Spleen (tissue), 11 donors: ENCODE results near the gene SLC34A3. TPM values are rescaled to one million over a fixed set of nuclear protein-coding genes. Genes with fewer than 3 reads are reported as not detected.
"Not testable (repeated sequence)": the region's sequence is repeated elsewhere in the genome, so short reads cannot be mapped to it uniquely, and the experiment has no call there.

Experiments used
- DNase-seq: peaks from one replicate; pipeline ENCODE4 v3.0.0-alpha.2; 2020
- H3K27ac ChIP-seq, 8 donors: fragments of 200-600 bp; sonication (generic) in 7 of 8; 1 replicate in 4 of 8; 2 replicates in 4 of 8; pipeline versions ENCODE4 v1.5.0 to v1.8.0; 2016 to 2021; ENCODE audit warnings: inconsistent platforms in 4 of 8, mild to moderate bottlenecking in 4 of 8, moderate library complexity in 1 of 8
- H3K27me3 ChIP-seq, 7 donors: fragments of 200-600 bp; sonication (generic) in 6 of 7; replicated peaks in 1 of 7; 1 replicate in 4 of 7; 2 replicates in 3 of 7; pipeline versions ENCODE4 v1.5.0 to v1.8.0; 2016 to 2021; ENCODE audit warnings: inconsistent platforms in 3 of 7, mild to moderate bottlenecking in 1 of 7
- H3K36me3 ChIP-seq, 6 donors: fragments of 200-600 bp; sonication (generic) in 5 of 6; 1 replicate in 4 of 6; 2 replicates in 2 of 6; pipeline versions ENCODE4 v1.5.0 to v1.8.0; 2016 to 2021; ENCODE audit warnings: inconsistent platforms in 2 of 6
- H3K4me1 ChIP-seq, 6 donors: fragments of 200-600 bp; sonication (generic) in 5 of 6; 1 replicate in 3 of 6; 2 replicates in 3 of 6; pipeline versions ENCODE4 v1.5.0 to v1.8.0; 2016 to 2021; ENCODE audit warnings: inconsistent platforms in 3 of 6
- H3K4me3 ChIP-seq, 8 donors: fragments of 200-600 bp; sonication (generic) in 7 of 8; 1 replicate in 4 of 8; 2 replicates in 4 of 8; pipeline versions ENCODE4 v1.5.0 to v1.8.0; 2016 to 2021; ENCODE audit warnings: inconsistent platforms in 4 of 8, mild to moderate bottlenecking in 4 of 8, moderate library complexity in 2 of 8
- H3K9me3 ChIP-seq, 8 donors: fragments of 200-600 bp; sonication (generic) in 7 of 8; 1 replicate in 4 of 8; 2 replicates in 4 of 8; pipeline versions ENCODE4 v1.5.0 to v1.8.0; 2016 to 2021; ENCODE audit warnings: inconsistent platforms in 4 of 8
- CTCF ChIP-seq, 11 experiments: fragments of 200-600 bp in 7 of 11; fragments of 450-650 bp in 4 of 11; sonication (generic) in 4 of 11; IDR thresholded peaks in 8 of 11; conservative IDR thresholded peaks in 3 of 11; 1 replicate in 7 of 11; 2 replicates in 4 of 11; pipeline versions ENCODE4 v1.4.0 to v1.8.0; 2016 to 2021; ENCODE audit warnings: antibody characterized with exemption in 11 of 11, inconsistent platforms in 4 of 11, mild to moderate bottlenecking in 1 of 11
- POLR2A ChIP-seq, 3 donors: fragments of 450-650 bp; IDR thresholded peaks; one replicate each; pipeline ENCODE4 v1.5.1; 2017; ENCODE audit warnings: antibody characterized with exemption in 3 of 3, mild to moderate bottlenecking in 1 of 3
- POLR2AphosphoS5 ChIP-seq, 3 donors: sonication (generic); formaldehyde crosslinking; IDR thresholded peaks; one replicate each; pipeline ENCODE4 v1.5.1; 2017; ENCODE audit warnings: antibody characterized with exemption in 3 of 3
- WGBS, 5 donors: extraction: QIAGEN DNeasy Blood & Tissue Kit in 3 of 5; methylation state at CpG; one replicate each; pipeline versions ENCODE4 v1.1.5 to v1.1.7; 2013 to 2018; 5-methylcytosine and 5-hydroxymethylcytosine counted together
- intact Hi-C: fragments of 100-400 bp; cut with DNase I; formaldehyde crosslinking; loops from one replicate; pipeline ENCODE4 v1.15.0; 2023; ENCODE audit warnings: low total_unique reads
- polyA plus RNA-seq, 3 donors: library from polyadenylated mRNA; stranded (reverse); fragments of 200-250 nt; gene quantifications; one replicate each; pipeline ENCODE4 v1.2.1, GENCODE V29; 2013
- total RNA-seq, 7 donors: library from RNA; depleted of rRNA in 3 of 7; stranded (reverse); fragments of >200 nt in 3 of 7; fragmentation: NEBNext Ultra II Directional in 4 of 7; extraction: Animal tissue kit (Norgen Biotek cat#: 25700) in 4 of 7; gene quantifications; one replicate each; pipeline versions ENCODE4 v1.1.0 to v1.2.1, GENCODE V29; 2016 to 2021
- donor health status: healthy with polysubstance abuse.
- donor health status: DM: no; HTN: no; CAD: no; lungs with moderate emphysema.
- donor health status: DM: no; HTN: no; CAD: no.
- donor health status: Bipolar disorder and iron deficiency.
- donor health status: healthy.
- donor health status: DM: no; HTN: no; CAD: no.
- donor health status: DM: yes; HTN: yes; CAD: no.

The SLC34A3 gene
- total and polyA plus RNA-seq, 10 donors = not detected

- Histone ChIP-seq H3K36me3 (peaks cover 0 to 38% (median 22%) of the 10 kb centered on the region in 6 donors), H3K4me1 (peaks cover 9 to 56% (median 31%) of the 10 kb centered on the region in 6 donors), H3K9me3 (no peaks in the 10 kb centered on the region), H3K27me3 (no peaks in the 10 kb centered on the region), H3K27ac (peak overlapping the region in 7 of 8 donors; percentile 61 to 92 (median 88)), H3K4me3 (peak overlapping the region; percentile 90 to 100 (median 100))
- 2 to 12% (median 3%) methylated on average over 9 to 51 of the region's 51 CpGs for WGBS, 5 donors
- DNase-seq = no peak
- intact Hi-C loops = no loop called here
- no peak for TF ChIP-seq POLR2A (IDR thresholded peaks at IDR 0.05)
- TF ChIP-seq CTCF (IDR thresholded peaks at IDR 0.05 in 8 of 11, conservative IDR thresholded peaks at IDR 0.05 in 3 of 11) = peak in 1 of 11 experiments; percentile 0
- no peak for TF ChIP-seq POLR2AphosphoS5 (IDR thresholded peaks at IDR 0.05)
Measured at GRCh38 chr9:137255448-137256114, 24.9 kb downstream of the SLC34A3 start.

- intact Hi-C loops = no loop called here
- Histone ChIP-seq H3K36me3 (peaks cover 0 to 44% (median 22%) of the 10 kb centered on the region in 6 donors), H3K27me3 (no peaks in the 10 kb centered on the region), H3K4me3 (peak overlapping the region in 7 of 8 donors; percentile 90 to 100 (median 100)), H3K9me3 (no peaks in the 10 kb centered on the region), H3K4me1 (peaks cover 9 to 56% (median 31%) of the 10 kb centered on the region in 6 donors), H3K27ac (peak overlapping the region in 1 of 8 donors; percentile 92)
- no peak for DNase-seq
- WGBS, 5 donors = 71 to 83% (median 76%) methylated on average over 11 to 15 of the region's 15 CpGs
- no peak for TF ChIP-seq POLR2AphosphoS5 (IDR thresholded peaks at IDR 0.05)
Measured at GRCh38 chr9:137256362-137256761, 25.7 kb downstream of the SLC34A3 start.

- peak overlapping the region in 6 of 8 donors; percentile 90 to 100 (median 100) for H3K4me3 ChIP-seq
Measured at GRCh38 chr9:137256856-137257255, 26.2 kb downstream of the SLC34A3 start.

GRCh38 chr9:137262173-137262908 lies 31.6 kb downstream of the SLC34A3 start:
- Histone ChIP-seq H3K36me3 (peaks cover 0 to 83% (median 42%) of the 10 kb centered on the region in 6 donors), H3K4me1 (peaks cover 0 to 31% (median under 1%) of the 10 kb centered on the region in 6 donors)
- H3K4me3 ChIP-seq, H3K9me3 ChIP-seq, H3K27ac ChIP-seq, intact Hi-C loops, H3K27me3 ChIP-seq: not testable (repeated sequence)
- DNase-seq = peak; percentile 70
- peak in 2 of 3 donors; percentile 16 to 23 for TF ChIP-seq POLR2AphosphoS5 (IDR thresholded peaks at IDR 0.05)
- peak in 10 of 11 experiments; percentile 5 to 60 (median 46) for TF ChIP-seq CTCF (IDR thresholded peaks at IDR 0.05 in 8 of 11, conservative IDR thresholded peaks at IDR 0.05 in 3 of 11)
- WGBS, 5 donors = 46 to 69% (median 64%) methylated on average over 14 to 15 of the region's 15 CpGs

More at GRCh38 chr9:137256856-137257255, 26.2 kb downstream of the SLC34A3 start:
- Histone ChIP-seq H3K27me3 (no peaks in the 10 kb centered on the region), H3K36me3 (peaks cover 0 to 49% (median 22%) of the 10 kb centered on the region in 6 donors), H3K27ac (peak overlapping the region in 1 of 8 donors; percentile 92), H3K9me3 (no peaks in the 10 kb centered on the region), H3K4me1 (peaks cover 9 to 56% (median 31%) of the 10 kb centered on the region in 6 donors)
- no peak for DNase-seq
- 90 to 95% (median 91%) methylated on average over 15 of the region's 15 CpGs for WGBS, 5 donors
- intact Hi-C loops = no loop called here
- peak in 1 of 3 donors; percentile 6 for TF ChIP-seq POLR2AphosphoS5 (IDR thresholded peaks at IDR 0.05)
- TF ChIP-seq CTCF (IDR thresholded peaks at IDR 0.05 in 8 of 11, conservative IDR thresholded peaks at IDR 0.05 in 3 of 11) = no peak
